ENCODE data around the gene PTTG2.
A peak's percentile ranks its signal among the peaks of the same experiment; 100 is the strongest.

PTTG2 gene

DNA sequence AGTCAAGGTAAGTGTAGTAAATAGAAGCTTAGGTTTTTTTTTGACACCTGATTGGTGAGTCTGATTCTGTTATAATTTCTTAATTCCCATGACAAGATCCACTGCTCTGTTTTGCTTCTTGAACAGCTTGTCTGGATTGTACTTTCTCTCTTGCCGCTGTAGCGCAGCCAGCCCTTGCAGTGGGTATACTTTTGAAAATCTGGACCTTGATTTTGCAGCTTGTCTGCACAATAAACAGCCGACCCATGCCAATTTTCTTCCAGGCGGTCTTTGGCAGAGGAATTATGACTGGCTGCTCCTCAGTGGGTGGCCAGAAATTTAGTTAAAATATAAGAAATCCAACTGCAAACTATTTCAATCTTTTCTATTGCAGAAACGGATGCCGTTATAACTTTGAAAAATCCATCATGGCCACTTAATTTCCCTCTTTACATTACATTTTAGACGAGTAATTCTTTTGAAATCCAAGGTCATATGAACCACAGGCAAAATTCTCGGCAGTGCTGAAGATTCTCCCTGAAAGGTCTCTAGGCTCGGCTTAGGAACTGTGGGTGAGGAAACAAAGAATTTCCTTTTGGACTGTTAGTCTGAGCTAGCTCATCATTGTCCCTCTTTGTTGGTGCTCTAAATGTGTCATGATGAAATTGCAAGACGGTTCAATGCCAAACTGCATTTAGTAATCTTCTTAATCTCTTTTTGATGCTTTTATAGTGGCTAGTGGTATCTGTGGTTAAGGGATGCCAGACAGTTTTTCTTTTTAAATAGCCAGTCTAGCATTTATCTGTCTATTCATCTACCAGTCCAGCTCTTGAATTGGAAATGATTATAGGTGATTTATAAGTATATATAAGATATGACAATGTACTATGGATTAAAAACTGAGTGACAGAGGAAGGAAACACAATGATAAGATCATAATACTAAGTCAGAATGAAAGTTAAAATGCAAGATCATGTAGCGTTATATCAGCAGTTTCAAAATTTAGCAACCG lies 31.5 kb upstream of the PTTG2 start:
- TF ChIP-seq, protein P1, sequence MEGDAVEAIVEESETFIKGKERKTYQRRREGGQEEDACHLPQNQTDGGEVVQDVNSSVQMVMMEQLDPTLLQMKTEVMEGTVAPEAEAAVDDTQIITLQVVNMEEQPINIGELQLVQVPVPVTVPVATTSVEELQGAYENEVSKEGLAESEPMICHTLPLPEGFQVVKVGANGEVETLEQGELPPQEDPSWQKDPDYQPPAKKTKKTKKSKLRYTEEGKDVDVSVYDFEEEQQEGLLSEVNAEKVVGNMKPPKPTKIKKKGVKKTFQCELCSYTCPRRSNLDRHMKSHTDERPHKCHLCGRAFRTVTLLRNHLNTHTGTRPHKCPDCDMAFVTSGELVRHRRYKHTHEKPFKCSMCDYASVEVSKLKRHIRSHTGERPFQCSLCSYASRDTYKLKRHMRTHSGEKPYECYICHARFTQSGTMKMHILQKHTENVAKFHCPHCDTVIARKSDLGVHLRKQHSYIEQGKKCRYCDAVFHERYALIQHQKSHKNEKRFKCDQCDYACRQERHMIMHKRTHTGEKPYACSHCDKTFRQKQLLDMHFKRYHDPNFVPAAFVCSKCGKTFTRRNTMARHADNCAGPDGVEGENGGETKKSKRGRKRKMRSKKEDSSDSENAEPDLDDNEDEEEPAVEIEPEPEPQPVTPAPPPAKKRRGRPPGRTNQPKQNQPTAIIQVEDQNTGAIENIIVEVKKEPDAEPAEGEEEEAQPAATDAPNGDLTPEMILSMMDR (conservative IDR thresholded peaks at IDR 0.05; ENCODE audit: low read length), result no peak
- H3K4me3 ChIP-seq (ENCODE audit: low read length), result no peak overlapping the region
- peak; percentile 14 for DNase-seq (ENCODE audit: low read depth)

DNA sequence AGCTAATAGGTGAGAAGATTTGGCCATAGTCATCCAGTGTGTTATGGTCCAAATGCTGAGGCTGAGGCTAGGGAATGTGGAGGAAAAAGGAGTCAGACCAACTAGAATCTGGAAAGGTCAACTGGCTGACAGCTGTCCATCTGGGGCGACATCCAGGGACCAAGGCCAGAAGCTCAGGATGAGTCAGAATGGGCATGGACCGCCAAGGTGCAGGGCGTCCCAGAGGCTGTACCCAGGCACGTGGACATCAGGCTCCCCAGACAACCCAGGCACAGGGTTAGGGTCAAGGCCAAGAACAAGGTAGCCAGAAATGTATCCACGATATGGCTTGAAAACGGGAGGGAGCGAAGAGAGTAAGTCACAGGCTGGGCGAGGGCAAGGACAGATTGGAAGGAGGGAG lies 26.1 kb upstream of the PTTG2 start:
- DNase-seq (ENCODE audit: low read depth), result no peak
- H3K4me3 ChIP-seq (ENCODE audit: low read length), result no peak overlapping the region
- TF ChIP-seq, protein P1 (conservative IDR thresholded peaks at IDR 0.05; ENCODE audit: low read length), result no peak

DNA sequence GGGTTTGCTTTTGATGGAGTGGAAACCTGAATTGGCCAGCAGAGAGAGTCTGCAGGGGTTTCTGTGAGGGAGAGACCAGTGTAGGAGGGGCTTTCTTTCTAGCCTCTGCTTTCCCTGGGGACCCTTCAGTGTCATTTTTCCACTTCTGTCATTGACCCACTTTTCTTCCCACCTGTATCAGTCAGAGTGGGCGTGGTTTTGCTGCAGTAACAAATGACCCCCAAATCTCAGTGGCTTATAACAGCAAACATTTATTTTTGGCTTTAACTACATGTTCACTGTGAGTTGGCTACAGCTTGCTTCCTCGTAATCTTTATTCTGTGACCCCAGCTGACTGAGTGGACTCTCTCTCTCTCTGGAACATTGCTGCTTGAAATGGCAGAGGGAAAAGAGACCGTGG lies 25.6 kb upstream of the PTTG2 start:
- no peak overlapping the region for H3K4me3 ChIP-seq (ENCODE audit: low read length)
- TF ChIP-seq, protein P1 (conservative IDR thresholded peaks at IDR 0.05; ENCODE audit: low read length), result no peak
- no peak for DNase-seq (ENCODE audit: low read depth)

DNA sequence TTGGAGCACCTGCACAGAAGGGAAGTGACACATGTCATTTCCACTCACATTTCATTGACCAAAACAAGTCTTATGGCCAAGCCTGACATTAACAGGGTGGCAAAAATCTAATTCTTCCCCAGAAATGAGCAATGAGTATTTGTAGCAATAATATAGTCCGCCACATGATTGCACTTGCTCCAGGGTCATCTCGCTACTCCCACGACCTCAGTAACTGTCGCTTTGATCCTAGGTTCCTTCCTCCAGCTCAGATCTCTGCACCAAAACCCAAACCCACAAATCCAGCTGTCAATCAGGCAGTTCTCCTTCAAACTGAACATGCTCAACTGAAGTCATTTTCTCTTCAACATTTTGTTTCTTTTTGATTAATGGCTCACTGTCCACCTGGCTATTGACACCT lies 25.2 kb upstream of the PTTG2 start:
- no peak for DNase-seq (ENCODE audit: low read depth)
- TF ChIP-seq, protein P1 (conservative IDR thresholded peaks at IDR 0.05; ENCODE audit: low read length), result no peak
- no peak overlapping the region for H3K4me3 ChIP-seq (ENCODE audit: low read length)

DNA sequence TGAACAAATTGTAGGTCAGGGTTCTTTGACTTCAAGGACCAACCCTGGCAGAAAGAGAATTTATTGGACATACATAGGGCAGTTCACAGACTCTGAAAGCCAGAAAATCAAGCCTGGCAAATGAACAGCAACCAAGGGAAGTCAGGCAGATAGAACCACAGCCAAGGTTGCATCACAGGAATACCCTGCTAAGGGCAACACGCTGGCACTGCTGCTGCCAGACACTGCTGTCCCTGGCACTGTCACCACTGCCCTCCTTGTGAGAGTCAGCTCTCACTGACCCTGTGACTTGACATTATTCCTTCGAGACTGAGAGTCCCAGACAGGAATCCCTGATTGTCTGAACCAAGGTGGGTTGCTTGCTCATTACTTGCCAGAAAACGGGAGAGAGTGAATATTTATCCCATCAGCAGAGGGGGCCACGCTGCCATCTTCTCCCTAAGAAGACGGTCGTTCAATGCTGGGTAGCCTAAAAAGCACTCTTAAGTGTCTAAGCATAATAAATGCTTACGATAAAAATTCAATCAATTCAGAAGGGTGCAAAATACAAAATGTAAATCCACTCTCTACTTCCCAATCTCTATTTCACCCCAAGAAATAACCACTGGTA lies 23.2 kb upstream of the PTTG2 start:
- TF ChIP-seq, protein P1 (conservative IDR thresholded peaks at IDR 0.05; ENCODE audit: low read length), result no peak
- DNase-seq (ENCODE audit: low read depth), result no peak
- no peak overlapping the region for H3K4me3 ChIP-seq (ENCODE audit: low read length)

DNA sequence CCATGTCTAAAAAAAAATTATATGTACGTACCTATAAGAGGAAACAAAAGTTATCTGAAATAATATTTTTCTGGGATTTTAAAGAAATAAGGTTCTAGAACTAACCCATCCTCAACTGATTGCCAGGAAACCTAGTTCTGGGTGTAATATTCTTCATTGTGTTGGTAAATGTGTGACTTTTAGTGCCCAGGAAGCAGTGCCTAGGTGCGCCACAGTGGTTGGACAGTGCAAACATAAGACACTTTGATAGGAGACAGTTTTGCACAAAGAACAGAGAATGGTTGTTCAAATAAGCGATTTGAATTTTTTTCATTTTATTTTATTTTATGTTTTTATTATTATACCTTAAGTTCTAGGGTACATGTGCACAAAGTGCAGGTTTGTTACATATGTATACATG lies 22.0 kb upstream of the PTTG2 start:
- TF ChIP-seq, protein P1 (conservative IDR thresholded peaks at IDR 0.05; ENCODE audit: low read length), result no peak
- no peak overlapping the region for H3K4me3 ChIP-seq (ENCODE audit: low read length)
- no peak for DNase-seq (ENCODE audit: low read depth)

All from AG10803 (cell line).